HG03521 (cell line): Measurements from ENCODE around the gene SPOCD1.

Source experiments
- ATAC-seq: cut with Tn5 transposase; IDR thresholded peaks from one replicate; pipeline ENCODE4 v1.9.1; 2021; ENCODE audit warnings: mild to moderate bottlenecking, moderate library complexity; ENCODE audit not compliant: unreplicated experiment

Gene SPOCD1

DNA sequence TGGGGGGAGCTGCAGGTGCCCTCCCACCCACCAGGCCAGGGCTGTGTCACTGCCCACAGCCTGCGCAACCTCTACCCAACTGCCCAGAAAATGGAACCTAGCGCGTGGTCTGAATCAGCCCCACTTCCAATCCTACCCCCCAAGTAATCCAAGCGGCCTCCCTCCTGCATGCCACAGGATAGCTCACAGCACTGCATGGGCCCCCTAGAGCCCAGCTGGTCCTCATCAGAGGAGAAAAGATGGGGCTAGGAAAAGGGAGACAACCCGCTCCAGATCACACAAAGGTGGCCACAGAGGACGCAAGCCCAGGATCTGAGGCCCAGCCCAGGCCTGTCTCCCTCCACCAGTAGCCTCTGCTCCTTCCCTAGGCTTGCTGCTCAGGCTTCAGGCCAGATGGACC is 57.8 kb downstream of the SPOCD1 start:
- ATAC-seq = no peak

DNA sequence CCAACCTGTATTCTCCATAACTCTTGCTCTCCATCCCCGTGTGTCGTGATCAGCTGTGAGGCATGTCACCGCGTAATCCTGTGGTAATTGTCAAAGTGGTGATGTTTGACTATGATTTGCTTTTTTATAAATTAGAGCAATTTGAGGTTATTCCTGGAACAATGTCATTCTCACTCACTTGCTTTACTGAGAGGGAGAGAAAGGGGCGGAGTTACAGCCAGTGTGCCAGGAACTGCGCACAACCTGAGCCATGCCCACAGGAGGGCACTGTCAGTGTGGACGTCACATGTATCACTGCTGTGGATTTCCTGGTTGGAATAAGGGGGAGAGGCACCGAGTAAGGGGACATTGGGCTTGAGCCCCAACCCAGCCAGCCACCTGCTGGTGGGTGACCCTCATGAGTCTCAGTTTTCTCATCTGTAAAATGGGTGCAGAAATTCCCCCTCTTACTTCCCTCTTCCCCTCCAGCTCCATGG is 58.6 kb downstream of the SPOCD1 start:
- ATAC-seq = no peak

DNA sequence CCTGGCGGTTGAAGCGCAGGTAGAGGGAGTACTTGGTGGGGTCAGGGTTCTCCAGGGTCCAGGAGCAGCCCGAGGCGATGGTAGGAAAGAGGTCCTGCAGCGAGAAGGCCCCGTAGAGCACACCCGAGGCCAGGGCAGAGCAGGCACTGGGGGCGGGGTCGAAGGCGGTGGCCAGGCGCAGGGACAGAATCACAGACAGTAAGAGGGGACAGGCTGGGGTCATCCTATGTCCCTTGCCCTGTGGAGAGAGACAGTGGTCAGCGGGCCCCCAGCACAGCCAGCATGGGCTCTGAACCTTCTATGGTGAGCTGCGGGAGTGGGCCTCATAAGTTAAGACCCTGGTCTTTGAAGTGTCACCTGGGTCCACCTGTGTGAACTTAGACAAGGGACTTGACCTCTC is 59.2 kb downstream of the SPOCD1 start:
- ATAC-seq = no peak

GRCh38 chr1:31755850-31756492 is 59.9 kb downstream of the SPOCD1 start:
- ATAC-seq = no peak

DNA sequence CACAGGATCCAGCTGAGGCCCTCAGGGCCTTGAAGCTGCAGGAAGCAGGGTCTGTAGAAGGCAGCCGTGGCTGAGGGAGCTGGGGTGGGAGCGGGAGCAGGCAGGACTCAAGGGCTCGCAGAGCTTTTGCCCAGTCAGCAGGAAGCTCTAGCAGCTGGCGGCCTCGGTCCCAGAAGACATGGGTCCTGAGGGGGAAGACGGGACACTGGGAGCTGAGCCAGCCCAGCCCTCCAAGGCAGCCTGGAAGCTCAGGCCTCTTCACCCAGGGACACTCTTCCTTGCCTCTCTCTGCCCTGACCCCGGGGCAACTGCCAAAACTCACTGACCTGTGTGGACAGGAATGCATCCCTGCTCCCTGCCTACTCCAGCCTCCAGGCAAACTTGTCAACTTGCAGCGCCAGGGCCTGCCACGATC is 60.6 kb downstream of the SPOCD1 start:
- ATAC-seq = no peak

DNA sequence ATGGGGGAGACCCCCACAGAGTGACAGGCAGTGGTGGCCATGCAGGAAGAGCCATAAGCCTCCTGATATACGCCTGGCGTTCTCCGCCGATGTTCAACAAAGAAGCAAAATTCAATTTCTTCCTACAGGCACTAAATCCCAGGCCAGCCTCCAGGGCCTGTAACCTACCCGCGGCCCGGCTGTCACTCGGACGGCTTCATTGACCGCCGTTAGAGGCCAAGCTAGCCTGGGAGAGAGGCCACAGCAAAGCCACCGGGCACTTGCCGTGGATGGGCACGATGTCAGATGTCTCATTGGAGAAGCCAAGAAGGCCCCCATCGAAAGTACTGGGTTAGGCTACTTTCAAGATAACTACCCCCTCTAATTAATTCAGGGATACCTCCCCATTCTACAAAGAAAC is 61.4 kb downstream of the SPOCD1 start:
- ATAC-seq = no peak

DNA sequence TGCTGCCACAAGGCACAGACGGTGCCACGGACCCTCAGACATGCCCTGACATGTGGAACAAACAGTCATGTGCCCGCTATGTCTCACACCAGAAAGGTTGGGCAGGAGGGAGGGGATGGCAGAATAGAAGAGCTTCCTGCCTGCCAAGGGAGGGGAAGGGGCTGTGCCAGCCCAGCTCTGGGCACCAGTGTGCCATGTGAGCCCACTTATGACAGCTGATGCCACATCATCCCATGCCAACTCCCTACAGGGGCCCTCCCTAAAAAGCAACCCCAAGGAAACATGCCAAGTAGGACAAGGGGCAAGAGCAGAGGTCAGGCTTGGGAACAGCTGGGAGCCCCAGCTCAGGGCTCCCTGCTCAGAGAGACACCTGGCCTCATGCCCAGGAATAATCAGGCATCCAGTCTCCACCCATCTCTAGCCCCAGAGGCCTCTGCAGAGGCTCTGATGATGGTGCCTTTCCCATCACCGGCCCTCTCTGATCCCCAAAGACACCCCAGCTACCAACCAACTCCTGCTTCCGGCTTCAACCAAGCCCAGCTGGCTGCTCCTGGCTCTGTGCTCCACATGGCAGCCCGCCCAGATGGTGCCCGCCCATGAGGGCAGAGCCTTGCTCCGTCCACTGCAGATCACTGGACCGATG is 62.0 kb downstream of the SPOCD1 start:
- no peak for ATAC-seq

- no peak for ATAC-seq
These were observed 62.8 kb downstream of the SPOCD1 start for GRCh38 chr1:31752952-31753475.

- no peak for ATAC-seq
These were observed 63.6 kb downstream of the SPOCD1 start for GRCh38 chr1:31752258-31752657.

- ATAC-seq = no peak
These were observed 64.0 kb downstream of the SPOCD1 start for GRCh38 chr1:31751822-31752241.

- no peak for ATAC-seq
These were observed 64.8 kb downstream of the SPOCD1 start for GRCh38 chr1:31750858-31751510.

DNA sequence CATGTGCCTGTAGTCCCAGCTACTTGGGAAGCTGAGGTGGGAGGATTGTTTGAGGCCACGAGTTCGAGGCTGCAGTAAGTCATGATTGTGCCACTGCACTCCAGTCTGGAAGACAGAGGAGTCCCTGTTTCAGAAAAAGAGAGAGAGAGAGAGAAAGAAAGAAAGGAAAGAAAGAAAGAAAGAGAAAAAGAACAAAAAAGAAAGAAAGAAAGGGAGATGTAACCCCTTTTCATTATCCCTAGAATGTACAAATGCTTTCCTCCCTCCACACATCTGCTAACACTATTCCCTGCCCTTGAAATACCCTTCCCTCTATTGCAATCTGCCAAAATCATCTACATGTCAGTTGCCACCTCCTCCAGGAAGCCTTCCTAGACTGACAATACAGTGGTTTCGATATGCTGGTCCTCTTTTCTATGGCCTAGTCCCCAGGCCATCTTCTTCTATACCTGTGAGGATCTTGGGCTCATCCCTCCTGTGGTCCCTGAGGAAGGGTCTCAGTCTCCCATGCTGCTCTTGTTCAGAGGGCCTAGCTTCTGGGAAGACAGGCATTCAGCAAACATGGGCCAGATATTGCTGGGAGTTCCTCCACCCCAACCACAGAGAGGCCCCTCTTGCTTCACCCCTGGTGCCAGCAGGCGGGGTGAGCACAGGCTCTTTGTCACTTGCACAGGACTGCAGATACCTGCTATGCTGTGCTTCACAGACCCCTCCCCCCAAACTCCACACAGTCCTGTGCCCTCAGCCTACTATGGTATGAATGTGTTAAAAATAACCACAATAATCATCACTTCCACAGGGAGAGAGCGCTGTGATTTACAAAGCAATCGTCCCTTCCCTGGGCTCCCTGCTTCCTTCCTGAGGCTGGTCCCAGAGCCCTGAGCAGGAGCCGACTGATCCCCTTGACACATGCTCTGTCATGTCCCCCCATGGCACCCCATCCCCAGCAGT is 65.8 kb downstream of the SPOCD1 start:
- ATAC-seq = no peak

GRCh38 chr1:31748365-31748764 is 67.5 kb downstream of the SPOCD1 start:
- ATAC-seq = no peak

DNA sequence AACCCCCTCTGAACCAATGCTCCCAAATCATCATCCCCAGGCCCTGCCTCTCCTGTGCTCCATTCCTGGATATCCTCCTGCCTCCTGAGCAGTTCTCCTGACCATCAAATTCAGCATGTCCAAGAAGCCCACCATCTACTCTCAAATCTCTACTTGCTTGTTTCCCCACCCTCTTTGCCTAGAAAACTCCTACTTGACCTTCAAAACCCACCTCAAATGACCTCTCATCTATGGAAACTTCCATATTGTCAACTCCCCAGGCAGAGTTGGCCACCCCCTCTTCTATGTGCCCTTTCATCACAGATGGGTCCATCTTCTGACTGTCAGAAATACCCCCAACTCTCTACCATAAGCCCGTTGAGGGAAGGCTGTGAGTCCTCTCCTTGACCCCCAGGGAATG is 68.5 kb downstream of the SPOCD1 start:
- ATAC-seq = no peak

- ATAC-seq = no peak
These were observed 69.1 kb downstream of the SPOCD1 start for GRCh38 chr1:31746687-31747086.

DNA sequence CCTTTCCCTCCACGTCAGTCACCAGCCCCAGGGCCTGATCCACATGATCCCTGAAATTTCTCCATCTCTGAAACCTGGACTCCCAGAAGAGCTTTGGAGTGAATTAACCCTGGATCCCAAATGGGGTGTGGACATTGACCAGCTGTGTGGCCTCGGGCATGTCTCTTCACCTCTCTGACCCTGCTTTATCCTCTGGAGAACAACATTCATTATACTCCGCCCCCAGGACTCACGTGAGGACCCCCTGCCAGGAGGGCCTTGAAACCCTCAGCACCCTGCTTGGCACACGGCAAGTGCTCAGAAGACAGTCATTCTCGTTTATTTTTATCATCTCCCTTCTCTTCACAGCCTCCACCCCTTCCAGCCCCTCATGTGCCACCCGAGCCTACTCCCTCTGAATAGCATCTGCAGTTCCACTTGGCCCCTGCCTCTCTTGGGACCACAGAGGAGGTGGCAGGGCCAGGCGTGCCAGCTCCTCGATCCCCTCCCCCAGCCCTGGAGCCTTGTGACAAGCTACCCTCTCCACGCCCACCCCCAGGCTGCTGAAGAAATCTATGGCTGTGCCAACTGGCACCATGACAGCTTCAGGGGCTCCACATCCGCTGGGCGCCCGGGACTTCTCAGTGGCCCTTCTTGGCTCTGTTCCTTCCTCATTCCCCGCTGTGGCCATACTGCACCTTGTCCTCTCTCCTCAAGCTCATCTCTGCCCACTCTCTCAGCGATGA is 69.7 kb downstream of the SPOCD1 start:
- no peak for ATAC-seq

DNA sequence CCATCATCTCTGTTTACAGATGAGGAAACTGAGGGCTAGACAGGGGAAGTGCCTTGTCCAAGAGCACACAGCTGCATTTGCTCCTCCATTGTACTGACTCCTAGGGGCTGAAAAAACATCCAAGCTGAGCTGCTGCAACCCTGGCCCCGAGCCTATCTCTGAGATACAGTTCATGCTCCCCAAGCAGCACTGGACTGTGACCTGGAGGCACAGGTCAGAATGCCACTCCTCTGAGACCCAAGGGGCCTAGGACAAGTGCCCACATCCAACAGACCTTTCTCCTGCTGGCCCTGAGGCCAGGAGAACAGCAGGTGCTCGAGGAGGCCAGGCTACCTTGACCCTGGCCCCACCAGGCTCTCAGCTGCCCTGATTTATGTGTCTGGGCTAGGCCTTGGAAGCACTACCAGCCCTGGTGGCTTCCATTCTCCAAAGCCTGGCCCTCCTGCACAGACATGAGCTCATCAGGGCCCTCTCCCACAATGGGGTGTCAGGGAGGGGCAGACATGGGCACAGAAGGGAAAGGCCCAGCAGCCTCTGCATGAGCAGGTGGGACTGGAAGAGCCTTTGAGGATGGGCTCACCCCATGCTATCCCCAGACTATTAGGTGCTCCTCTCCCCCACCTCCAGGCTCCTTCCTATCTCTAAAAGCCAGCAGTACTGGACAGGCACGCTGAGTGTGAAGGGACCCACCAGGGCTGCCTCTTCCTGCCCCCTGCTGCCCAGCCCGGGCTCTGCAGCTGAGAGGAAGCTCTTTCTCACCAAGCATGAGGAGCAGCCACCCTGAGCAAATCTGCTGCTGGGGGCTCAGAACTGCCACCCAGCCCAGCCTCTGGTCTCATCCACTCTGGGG is 70.5 kb downstream of the SPOCD1 start:
- ATAC-seq = no peak

- peak; percentile 63 for ATAC-seq
These were observed 71.5 kb downstream of the SPOCD1 start for GRCh38 chr1:31744165-31744888.
